ENCODE data around the gene RPH3AL.

DNA sequence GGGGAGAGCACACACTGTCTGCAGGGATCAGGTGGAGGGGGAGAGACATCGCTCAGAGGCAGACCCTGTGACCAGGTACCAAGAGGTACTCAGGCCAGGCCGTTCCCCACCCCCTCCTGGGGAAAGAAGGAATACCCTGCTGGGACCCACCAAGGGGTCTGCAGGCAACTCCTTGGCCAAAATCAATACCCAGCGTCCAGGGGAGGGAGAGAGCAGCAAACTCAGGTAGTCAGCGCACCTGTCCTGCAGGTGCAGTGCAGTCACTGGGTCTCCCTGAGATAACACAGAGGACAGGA is 113.7 kb downstream of the RPH3AL start:
- no peak for TF ChIP-seq POLR2A (IDR thresholded peaks at IDR 0.05)
- TF ChIP-seq, protein P1, sequence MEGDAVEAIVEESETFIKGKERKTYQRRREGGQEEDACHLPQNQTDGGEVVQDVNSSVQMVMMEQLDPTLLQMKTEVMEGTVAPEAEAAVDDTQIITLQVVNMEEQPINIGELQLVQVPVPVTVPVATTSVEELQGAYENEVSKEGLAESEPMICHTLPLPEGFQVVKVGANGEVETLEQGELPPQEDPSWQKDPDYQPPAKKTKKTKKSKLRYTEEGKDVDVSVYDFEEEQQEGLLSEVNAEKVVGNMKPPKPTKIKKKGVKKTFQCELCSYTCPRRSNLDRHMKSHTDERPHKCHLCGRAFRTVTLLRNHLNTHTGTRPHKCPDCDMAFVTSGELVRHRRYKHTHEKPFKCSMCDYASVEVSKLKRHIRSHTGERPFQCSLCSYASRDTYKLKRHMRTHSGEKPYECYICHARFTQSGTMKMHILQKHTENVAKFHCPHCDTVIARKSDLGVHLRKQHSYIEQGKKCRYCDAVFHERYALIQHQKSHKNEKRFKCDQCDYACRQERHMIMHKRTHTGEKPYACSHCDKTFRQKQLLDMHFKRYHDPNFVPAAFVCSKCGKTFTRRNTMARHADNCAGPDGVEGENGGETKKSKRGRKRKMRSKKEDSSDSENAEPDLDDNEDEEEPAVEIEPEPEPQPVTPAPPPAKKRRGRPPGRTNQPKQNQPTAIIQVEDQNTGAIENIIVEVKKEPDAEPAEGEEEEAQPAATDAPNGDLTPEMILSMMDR (IDR thresholded peaks at IDR 0.05) = no peak

All from Peyer's patch (tissue), 4 donors.